MCF 10A (cell line): ENCODE measurements around the gene SOWAHA. TPM values are rescaled to one million over a fixed set of nuclear protein-coding genes. Genes with fewer than 3 reads are reported as not detected.
A peak's percentile ranks its signal among the peaks of the same experiment; 100 is the strongest.

Experiments
- BruUV-seq: library from RNA; stranded (reverse); fragments of 400-500 nt; replicated peaks from 2 replicates; lab custom pipeline; 2021; lab: Mats Ljungman, UMichigan
- CTCF ChIA-PET: fragments of 300-600 bp; sonication (Branson Sonifier 250); formaldehyde crosslinking; extraction: SDS; loops from one replicate; lab custom pipeline; 2021; ENCODE audit warnings: antibody characterized with exemption, inconsistent platforms; lab: Yijun Ruan, JAX
- POLR2A ChIA-PET: fragments of 300-600, 350-650 bp; sonication (Branson Sonifier 250); formaldehyde crosslinking; extraction: SDS; loops from one replicate; lab custom pipeline; 2020; ENCODE audit warnings: antibody characterized with exemption, inconsistent platforms; lab: Yijun Ruan, JAX
- DNase-seq: peaks from one replicate; pipeline ENCODE4 v3.0.0-alpha.2; 2018; ENCODE audit not compliant: unreplicated experiment
- H3K27ac Mint-ChIP-seq: one replicate; pipeline ENCODE4 v1.8.0; 2022; ENCODE audit warnings: mild to moderate bottlenecking, low read depth, mixed read lengths; ENCODE audit not compliant: unreplicated experiment
- H3K27me3 Mint-ChIP-seq: one replicate; pipeline ENCODE4 v1.8.0; 2022; ENCODE audit warnings: mixed read lengths; ENCODE audit not compliant: insufficient read depth, unreplicated experiment
- H3K36me3 Mint-ChIP-seq: one replicate; pipeline ENCODE4 v1.8.0; 2022; ENCODE audit warnings: mild to moderate bottlenecking, moderate library complexity, mixed read lengths; ENCODE audit not compliant: insufficient read depth, unreplicated experiment
- H3K4me1 Mint-ChIP-seq: one replicate; pipeline ENCODE4 v1.8.0; 2022; ENCODE audit warnings: mixed read lengths; ENCODE audit not compliant: insufficient read depth, unreplicated experiment
- H3K4me3 Mint-ChIP-seq: one replicate; pipeline ENCODE4 v1.8.0; 2022; ENCODE audit warnings: mild to moderate bottlenecking, moderate library complexity, mixed read lengths; ENCODE audit not compliant: unreplicated experiment
- H3K9me3 Mint-ChIP-seq: one replicate; pipeline ENCODE4 v1.8.0; 2022; ENCODE audit warnings: mixed read lengths; ENCODE audit not compliant: unreplicated experiment
- intact Hi-C: fragments of 100-400 bp; cut with micrococcal nuclease; formaldehyde crosslinking; loops from 2 replicates; pipeline ENCODE4 v1.14.1; 2022
- total RNA-seq: library from RNA; stranded (reverse); gene quantifications from 2 replicates; pipeline ENCODE4 v1.2.3, GENCODE V29; 2022
- TF ChIP-seq, protein P1 (sequence below): fragments of 200-600 bp; IDR thresholded peaks from one replicate; pipeline ENCODE4 v1.8.0; 2022; ENCODE audit warnings: antibody characterized with exemption, mild to moderate bottlenecking; ENCODE audit not compliant: unreplicated experiment

The SOWAHA gene
- total RNA-seq, 1 experiment from 2014 or later: not detected

DNA sequence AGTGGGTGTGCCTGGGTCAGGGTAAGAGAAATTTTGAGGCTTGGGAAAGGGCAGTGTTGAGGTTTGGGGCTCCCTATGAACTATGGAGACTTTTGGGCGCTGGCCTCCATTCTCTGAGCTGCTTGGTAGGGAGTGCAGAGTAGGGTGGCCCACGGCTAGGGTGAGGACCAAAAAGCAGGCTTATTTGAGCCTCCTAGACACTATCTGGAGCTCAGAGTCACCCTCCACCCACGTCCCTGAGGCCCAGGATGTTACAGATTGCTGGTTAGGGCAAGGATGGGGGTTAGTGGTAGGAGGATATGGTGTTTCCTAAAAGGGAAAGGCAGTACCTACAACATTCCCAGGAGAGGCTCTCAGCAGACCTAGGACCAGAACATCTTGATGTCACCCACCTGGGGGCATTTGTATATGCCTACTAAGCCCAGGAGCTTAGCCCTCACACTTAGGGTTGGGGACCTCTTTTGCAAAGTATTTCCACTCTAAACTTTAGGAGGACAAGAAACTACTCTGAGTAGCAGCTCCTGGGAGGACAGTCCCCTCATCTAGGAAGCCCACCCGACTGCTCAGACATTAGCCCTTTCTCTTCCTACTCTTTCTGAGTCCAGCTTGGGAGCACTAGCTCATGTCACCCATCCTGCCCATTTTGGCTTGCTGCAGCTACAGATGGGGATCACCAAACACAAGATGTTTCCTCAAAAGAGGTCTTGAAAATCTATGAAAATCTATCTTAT, 15.0 kb downstream of the SOWAHA start:
- Mint-ChIP-seq H3K27ac (no peak overlapping the region), H3K9me3 (no peaks in the 10 kb centered on the region), H3K27me3 (no peaks in the 10 kb centered on the region), H3K4me1 (peaks cover 21% of the 10 kb centered on the region), H3K36me3 (peaks cover 34% of the 10 kb centered on the region), H3K4me3 (peak overlapping the region; percentile 90)
- ChIA-PET POLR2A (interaction anchor here (0.6 to 10.9 kb wide), 7 partner anchors 9 to 1538 kb away, joined by 3 to 176 read pairs (median 6); partner anchors contain the start of genes GDF9, HSPA4, KIF3A and LEAP2), CTCF (interaction anchor here (0.6 to 10.4 kb wide), 15 partner anchors 9 to 301 kb away, joined by 3 to 211 read pairs (median 12); partner anchors contain the start of genes GDF9, LEAP2 and UQCRQ)
- intact Hi-C loops: no loop called here
- no peak for DNase-seq
- TF ChIP-seq, protein P1, sequence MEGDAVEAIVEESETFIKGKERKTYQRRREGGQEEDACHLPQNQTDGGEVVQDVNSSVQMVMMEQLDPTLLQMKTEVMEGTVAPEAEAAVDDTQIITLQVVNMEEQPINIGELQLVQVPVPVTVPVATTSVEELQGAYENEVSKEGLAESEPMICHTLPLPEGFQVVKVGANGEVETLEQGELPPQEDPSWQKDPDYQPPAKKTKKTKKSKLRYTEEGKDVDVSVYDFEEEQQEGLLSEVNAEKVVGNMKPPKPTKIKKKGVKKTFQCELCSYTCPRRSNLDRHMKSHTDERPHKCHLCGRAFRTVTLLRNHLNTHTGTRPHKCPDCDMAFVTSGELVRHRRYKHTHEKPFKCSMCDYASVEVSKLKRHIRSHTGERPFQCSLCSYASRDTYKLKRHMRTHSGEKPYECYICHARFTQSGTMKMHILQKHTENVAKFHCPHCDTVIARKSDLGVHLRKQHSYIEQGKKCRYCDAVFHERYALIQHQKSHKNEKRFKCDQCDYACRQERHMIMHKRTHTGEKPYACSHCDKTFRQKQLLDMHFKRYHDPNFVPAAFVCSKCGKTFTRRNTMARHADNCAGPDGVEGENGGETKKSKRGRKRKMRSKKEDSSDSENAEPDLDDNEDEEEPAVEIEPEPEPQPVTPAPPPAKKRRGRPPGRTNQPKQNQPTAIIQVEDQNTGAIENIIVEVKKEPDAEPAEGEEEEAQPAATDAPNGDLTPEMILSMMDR: no peak
- BruUV-seq: TSS peak; percentile 26

GRCh38 chr5:132828846-132829494, 15.9 kb downstream of the SOWAHA start:
- POLR2A ChIA-PET: interaction anchor here (0.8 to 10.9 kb wide), 10 partner anchors 10 to 223 kb away, joined by 3 to 176 read pairs (median 6); partner anchors contain the start of genes GDF9, HSPA4, KIF3A and LEAP2
- BruUV-seq: no TSS peak
- CTCF ChIA-PET: interaction anchor here (0.6 to 10.4 kb wide), 31 partner anchors 9 to 382 kb away, joined by 3 to 211 read pairs (median 5); partner anchors contain the start of genes GDF9, LEAP2 and UQCRQ
- H3K4me3 Mint-ChIP-seq: peak overlapping the region; percentile 90
- H3K27me3 Mint-ChIP-seq: no peaks in the 10 kb centered on the region
- intact Hi-C loops: no loop called here
- no peaks in the 10 kb centered on the region for H3K9me3 Mint-ChIP-seq
- peak overlapping the region; percentile 90 for H3K27ac Mint-ChIP-seq
- H3K4me1 Mint-ChIP-seq: peaks cover 21% of the 10 kb centered on the region
- H3K36me3 Mint-ChIP-seq: peaks cover 30% of the 10 kb centered on the region
- no peak for DNase-seq
- TF ChIP-seq, protein P1: no peak

- intact Hi-C loops: loop anchor here (1.0 kb wide), 3 partner anchors 11 to 53 kb away; partner anchors contain the start of genes GDF9 and UQCRQ
- Mint-ChIP-seq H3K4me3 (peak overlapping the region; percentile 90), H3K4me1 (peaks cover 21% of the 10 kb centered on the region), H3K9me3 (no peaks in the 10 kb centered on the region), H3K27ac (peak overlapping the region; percentile 90), H3K36me3 (peaks cover 21% of the 10 kb centered on the region), H3K27me3 (no peaks in the 10 kb centered on the region)
- POLR2A ChIA-PET: interaction anchor here (0.6 to 10.9 kb wide), 12 partner anchors 10 to 273 kb away, joined by 3 to 176 read pairs (median 6); partner anchors contain the start of genes GDF9, KIF3A, LEAP2 and RAD50
- CTCF ChIA-PET: interaction anchor here (0.5 to 10.4 kb wide), 35 partner anchors 9 to 1542 kb away, joined by 3 to 211 read pairs (median 4); partner anchors contain the start of genes GDF9, LEAP2 and UQCRQ
- TF ChIP-seq, protein P1: peak; percentile 98
- no TSS peak for BruUV-seq
- peak; percentile 87 for DNase-seq
These were observed 16.8 kb downstream of the SOWAHA start for GRCh38 chr5:132829742-132830435.
